ENCODE results near the gene ERRFI1.

- no peak for TF ChIP-seq SIN3A (IDR thresholded peaks at IDR 0.05; ENCODE audit: borderline replicate concordance, insufficient read depth, low read length)
- TF ChIP-seq TAF1 (IDR thresholded peaks at IDR 0.05; ENCODE audit: borderline replicate concordance, insufficient read depth, low read length) = no peak
- TF ChIP-seq REST (IDR thresholded peaks at IDR 0.05; ENCODE audit: insufficient read depth in 1 of 2, low read depth in 2 of 2, low read length in 2 of 2) = no peak
- no peak for TF ChIP-seq POLR2AphosphoS5 (IDR thresholded peaks at IDR 0.05; ENCODE audit: low read depth, low read length)
Measured at GRCh38 chr1:8053878-8054567, 27.9 kb upstream of the ERRFI1 start.

Data from PFSK-1 (cell line).